ENCODE measurements around the gene CCDC71.

CCDC71 gene

DNA sequence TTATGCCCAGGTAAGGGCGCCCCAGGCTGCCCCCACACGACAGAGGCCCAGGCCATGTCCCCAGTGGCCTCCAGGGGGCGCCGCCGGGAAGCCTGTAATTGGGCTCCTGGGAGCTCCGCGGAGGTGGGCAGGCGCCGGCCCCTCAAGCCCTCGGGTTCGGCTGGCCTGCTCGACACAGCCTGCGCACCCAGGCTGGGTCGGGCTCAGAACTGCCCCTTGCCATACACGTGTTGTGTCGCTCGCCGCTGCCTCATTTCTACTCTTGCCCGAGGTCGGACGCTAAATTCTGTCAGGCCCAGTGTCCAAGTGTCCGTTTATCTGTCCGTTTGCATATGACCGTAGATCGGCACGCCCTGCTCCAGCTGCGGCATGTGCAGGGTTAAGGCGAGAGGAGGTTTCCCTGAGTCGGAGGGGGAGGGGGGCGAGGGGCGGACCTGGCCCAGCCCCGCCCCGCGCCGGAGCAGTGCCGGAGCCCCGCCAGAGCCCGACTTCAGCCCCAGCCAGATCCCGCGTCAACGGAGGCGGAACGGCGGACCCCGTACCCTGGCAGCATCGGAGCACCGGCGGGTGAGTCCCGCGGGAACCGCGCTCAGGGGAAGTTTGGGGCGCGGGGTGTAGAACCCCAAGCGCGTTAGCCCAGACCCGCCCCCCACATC lies 5.1 kb upstream of the CCDC71 start, which contains the start of gene KLHDC8B:
KLHDC8B (plus strand) TSS at position 480 of the 656 bp plus-strand sequence. CDS start 1,172 bp downstream, outside the sequence.
- FAIRE-seq, result no peak
- peak; percentile 94 for DNase-seq (ENCODE audit: insufficient read length, low spot score)
- TF ChIP-seq, protein P1, sequence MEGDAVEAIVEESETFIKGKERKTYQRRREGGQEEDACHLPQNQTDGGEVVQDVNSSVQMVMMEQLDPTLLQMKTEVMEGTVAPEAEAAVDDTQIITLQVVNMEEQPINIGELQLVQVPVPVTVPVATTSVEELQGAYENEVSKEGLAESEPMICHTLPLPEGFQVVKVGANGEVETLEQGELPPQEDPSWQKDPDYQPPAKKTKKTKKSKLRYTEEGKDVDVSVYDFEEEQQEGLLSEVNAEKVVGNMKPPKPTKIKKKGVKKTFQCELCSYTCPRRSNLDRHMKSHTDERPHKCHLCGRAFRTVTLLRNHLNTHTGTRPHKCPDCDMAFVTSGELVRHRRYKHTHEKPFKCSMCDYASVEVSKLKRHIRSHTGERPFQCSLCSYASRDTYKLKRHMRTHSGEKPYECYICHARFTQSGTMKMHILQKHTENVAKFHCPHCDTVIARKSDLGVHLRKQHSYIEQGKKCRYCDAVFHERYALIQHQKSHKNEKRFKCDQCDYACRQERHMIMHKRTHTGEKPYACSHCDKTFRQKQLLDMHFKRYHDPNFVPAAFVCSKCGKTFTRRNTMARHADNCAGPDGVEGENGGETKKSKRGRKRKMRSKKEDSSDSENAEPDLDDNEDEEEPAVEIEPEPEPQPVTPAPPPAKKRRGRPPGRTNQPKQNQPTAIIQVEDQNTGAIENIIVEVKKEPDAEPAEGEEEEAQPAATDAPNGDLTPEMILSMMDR (IDR thresholded peaks at IDR 0.05; ENCODE audit: insufficient read depth, missing control alignments), result peak; percentile 68

DNA sequence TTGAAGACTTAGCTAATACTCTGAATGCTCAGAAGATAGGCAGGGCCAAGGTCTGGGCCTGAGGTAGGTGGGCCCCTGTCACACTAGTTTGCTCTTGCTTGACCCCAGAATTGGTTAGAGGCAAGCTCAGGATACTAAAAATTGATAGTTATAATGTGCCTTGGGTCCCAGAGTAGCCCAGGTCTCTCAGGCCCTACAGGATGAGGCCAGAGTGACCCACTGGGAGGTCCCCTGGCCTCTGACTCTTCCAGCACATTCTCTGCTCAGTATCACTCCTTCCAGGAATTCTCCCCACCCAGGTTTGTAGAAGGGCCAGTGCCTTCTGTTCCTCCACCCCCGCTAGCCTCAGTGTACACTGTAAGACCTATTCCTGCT lies 4.6 kb upstream of the CCDC71 start:
- TF ChIP-seq, protein P1 (IDR thresholded peaks at IDR 0.05; ENCODE audit: insufficient read depth, missing control alignments), result no peak
- FAIRE-seq, result no peak
- no peak for DNase-seq (ENCODE audit: insufficient read length, low spot score)

DNA sequence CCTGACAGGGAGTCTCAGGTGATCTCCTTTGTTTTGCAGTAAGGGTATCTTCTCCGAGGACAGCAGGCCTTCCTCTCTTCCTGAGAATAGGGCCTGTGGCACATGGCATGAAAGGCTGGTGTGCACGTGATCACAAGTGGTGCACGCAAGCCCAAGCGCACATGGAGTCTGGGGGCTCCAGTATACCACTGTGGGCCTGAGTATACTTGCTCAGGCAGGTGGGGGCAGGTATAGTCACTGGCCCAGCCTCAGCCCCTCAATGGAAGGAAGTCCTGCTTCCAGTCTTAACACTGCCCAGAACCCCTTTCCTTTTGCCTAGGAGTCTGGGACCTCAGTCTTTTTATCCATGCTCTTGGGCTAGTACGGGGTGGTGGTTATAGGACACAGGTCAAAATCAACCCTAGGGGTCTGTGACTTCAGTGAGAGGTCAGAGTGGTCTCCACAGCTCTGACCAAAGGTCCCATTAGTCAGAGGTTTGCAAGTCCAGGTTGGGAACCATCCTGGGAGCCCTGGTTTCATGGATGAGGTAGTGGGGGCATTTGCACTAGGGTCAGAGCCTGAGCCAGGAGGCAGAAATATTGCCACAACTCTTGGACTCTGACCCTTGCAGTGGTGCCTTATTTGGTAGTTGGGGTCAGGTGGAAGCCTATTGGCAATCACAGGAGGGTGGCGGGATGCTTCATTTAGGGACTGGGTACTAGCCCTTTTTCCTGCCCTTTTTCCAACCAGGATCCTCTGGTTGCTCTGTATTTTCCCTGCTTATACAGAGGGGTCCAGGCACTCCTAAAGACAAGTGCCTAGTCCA lies 823 bp upstream of the CCDC71 start:
- TF ChIP-seq, protein P1 (IDR thresholded peaks at IDR 0.05; ENCODE audit: insufficient read depth, missing control alignments), result no peak
- no peak for FAIRE-seq
- DNase-seq (ENCODE audit: insufficient read length, low spot score), result no peak

DNA sequence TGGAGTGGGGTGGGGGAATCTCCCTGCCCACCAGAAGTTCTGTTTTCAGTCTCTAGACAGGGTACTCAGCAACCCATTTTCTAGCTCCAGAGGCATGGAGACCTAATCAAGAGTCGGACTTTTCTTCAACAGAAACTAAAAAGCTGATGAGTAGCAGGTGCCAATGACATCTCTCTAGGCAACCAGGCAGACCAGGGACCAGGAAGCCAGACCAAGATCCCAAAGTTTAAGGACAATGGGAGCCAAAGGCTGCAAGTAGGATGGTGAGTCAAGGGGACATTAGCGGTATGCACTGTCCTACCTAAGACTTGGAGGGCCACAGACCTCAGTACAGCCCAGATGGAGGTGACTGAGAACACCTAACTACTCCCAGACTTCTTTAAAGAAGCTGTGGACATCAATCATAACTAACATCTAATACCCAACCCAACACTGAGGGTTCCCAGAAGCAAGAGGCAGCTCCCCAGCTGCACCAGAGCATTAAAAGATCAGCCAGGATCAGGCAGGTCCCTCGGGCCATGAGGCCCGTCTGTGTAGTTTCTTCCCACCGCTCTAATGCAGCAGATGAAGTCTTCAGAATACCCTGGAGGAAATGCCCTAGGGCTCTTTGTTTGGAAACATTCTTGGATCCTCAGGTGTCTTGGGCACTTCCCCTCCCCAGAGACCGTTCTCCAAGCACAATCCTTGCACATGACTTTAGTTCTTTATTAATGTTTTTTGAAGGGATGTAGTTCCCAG lies 979 bp downstream of the CCDC71 start:
- FAIRE-seq (peak; percentile 71), DNase-seq (ENCODE audit: insufficient read length, low spot score) (peak; percentile 92)
- TF ChIP-seq, protein P1 (IDR thresholded peaks at IDR 0.05; ENCODE audit: insufficient read depth, missing control alignments), result no peak

DNA sequence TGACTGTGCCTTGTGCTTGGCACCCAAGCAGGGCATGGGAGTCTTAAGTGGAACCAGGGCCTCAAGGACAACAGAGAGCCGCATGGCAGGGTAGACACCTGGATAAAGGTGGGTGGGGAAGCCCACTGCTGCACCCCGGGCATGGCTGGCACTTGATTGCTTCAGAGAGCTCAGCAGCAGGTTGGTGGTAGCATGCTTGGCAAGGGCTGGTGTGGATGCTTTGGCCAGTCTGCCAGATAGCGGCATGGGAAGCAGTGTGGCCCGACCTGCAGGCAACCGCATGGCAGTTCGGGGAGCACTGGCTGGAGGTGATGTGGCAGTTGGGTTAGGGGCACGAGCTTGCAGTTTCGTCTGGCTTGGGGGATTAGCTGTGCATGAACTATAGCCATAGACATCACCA lies 2.5 kb downstream of the CCDC71 start:
- TF ChIP-seq, protein P1 (IDR thresholded peaks at IDR 0.05; ENCODE audit: insufficient read depth, missing control alignments), result no peak
- FAIRE-seq, result no peak
- no peak for DNase-seq (ENCODE audit: insufficient read length, low spot score)

DNA sequence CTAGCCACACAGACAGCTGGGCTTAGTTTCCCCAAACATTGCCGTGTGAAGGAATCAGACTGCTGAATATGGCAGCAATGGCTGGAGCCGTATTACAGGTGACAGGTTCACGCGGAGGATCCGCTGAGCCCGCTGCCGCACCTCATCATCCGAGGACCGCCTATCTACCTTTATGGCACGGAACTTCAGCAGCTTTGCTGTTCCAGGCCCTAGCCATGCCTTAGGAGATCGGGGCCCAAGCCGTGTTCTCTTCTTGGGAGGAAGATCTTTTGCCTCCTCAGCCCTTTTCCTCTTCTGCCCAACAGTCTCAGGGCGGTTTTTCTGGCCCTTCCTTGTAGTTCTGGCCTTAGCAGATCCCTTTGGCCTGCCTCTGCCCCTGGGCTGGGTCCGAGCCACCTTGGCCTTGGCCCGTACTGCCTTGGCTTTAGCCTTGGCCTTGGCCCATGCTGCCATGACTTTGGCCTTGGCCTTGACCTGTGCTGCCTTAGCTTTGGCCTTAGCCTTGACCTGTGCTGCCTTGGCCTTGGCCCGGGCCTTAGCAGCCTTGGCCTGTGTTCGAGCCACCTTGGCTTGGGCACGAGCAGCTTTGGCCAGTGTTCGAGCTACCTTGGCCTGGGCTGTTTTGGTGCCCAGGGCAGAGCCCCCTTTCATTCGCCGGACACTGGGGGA lies 3.2 kb downstream of the CCDC71 start:
- FAIRE-seq (no peak), DNase-seq (ENCODE audit: insufficient read length, low spot score) (no peak)
- TF ChIP-seq, protein P1 (IDR thresholded peaks at IDR 0.05; ENCODE audit: insufficient read depth, missing control alignments), result no peak
